ENCODE data around the gene ARSI. TPM values are rescaled to one million over a fixed set of nuclear protein-coding genes. Genes with fewer than 3 reads are reported as not detected.

ARSI gene
- total RNA-seq, 4 donors from 2014 or later, result 7.3 to 17.0 (median 8.1) TPM

- Histone ChIP-seq H3K27me3 (no peaks in the 10 kb centered on the region), H3K4me1 (peaks cover 0 to 15% (median 0%) of the 10 kb centered on the region in 4 donors), H3K9me3 (no peaks in the 10 kb centered on the region), H3K36me3 (no peaks in the 10 kb centered on the region), H3K4me3 (no peak overlapping the region), H3K27ac (no peak overlapping the region)
- WGBS, 2 donors, result 91 to 95% methylated on average over 8 of the region's 8 CpGs
- TF ChIP-seq EP300 (IDR thresholded peaks at IDR 0.05) (no peak), POLR2A (IDR thresholded peaks at IDR 0.05) (no peak), CTCF (IDR thresholded peaks at IDR 0.05) (no peak)
- DNase-seq (ENCODE audit: low spot score in 2 of 2), result no peak
Observed at GRCh38 chr5:150271296-150271692, 31.4 kb downstream of the ARSI start.

GRCh38 chr5:150270541-150271295, 32.0 kb downstream of the ARSI start:
- peaks cover 0 to 18% (median 0%) of the 10 kb centered on the region in 4 donors for H3K4me1 ChIP-seq
- H3K27ac ChIP-seq, result no peak overlapping the region
- WGBS, 2 donors, result 43 to 47% methylated on average over 12 of the region's 12 CpGs
- H3K27me3 ChIP-seq, result no peaks in the 10 kb centered on the region
- no peak for TF ChIP-seq POLR2A (IDR thresholded peaks at IDR 0.05)
- no peak for TF ChIP-seq EP300 (IDR thresholded peaks at IDR 0.05)
- TF ChIP-seq CTCF (IDR thresholded peaks at IDR 0.05), result no peak
- DNase-seq (ENCODE audit: low spot score in 2 of 2), result no peak
- H3K9me3 ChIP-seq, result no peaks in the 10 kb centered on the region
- no peaks in the 10 kb centered on the region for H3K36me3 ChIP-seq
- H3K4me3 ChIP-seq, result no peak overlapping the region

- no peaks in the 10 kb centered on the region for H3K27me3 ChIP-seq
- H3K9me3 ChIP-seq, result no peaks in the 10 kb centered on the region
- H3K4me3 ChIP-seq, result no peak overlapping the region
- H3K36me3 ChIP-seq, result no peaks in the 10 kb centered on the region
- DNase-seq (ENCODE audit: low spot score in 2 of 2), result peak in 1 of 2 donors; percentile 15
- peaks cover 0 to 29% (median 0%) of the 10 kb centered on the region in 4 donors for H3K4me1 ChIP-seq
- no peak for TF ChIP-seq EP300 (IDR thresholded peaks at IDR 0.05)
- TF ChIP-seq POLR2A (IDR thresholded peaks at IDR 0.05), result no peak
- TF ChIP-seq CTCF (IDR thresholded peaks at IDR 0.05), result no peak
- no peak overlapping the region for H3K27ac ChIP-seq
- WGBS, 2 donors, result 68 to 75% methylated on average over 4 of the region's 4 CpGs
Observed at GRCh38 chr5:150266871-150267291, 35.8 kb downstream of the ARSI start.

GRCh38 chr5:150265870-150266383, 36.8 kb downstream of the ARSI start:
- Histone ChIP-seq H3K4me3 (no peak overlapping the region), H3K36me3 (no peaks in the 10 kb centered on the region), H3K9me3 (no peaks in the 10 kb centered on the region), H3K27me3 (no peaks in the 10 kb centered on the region), H3K4me1 (peaks cover 0 to 29% (median 0%) of the 10 kb centered on the region in 4 donors), H3K27ac (no peak overlapping the region)
- TF ChIP-seq POLR2A (IDR thresholded peaks at IDR 0.05), result no peak
- no peak for TF ChIP-seq CTCF (IDR thresholded peaks at IDR 0.05)
- TF ChIP-seq EP300 (IDR thresholded peaks at IDR 0.05), result no peak
- DNase-seq (ENCODE audit: low spot score in 2 of 2), result no peak
- WGBS, 2 donors, result 68 to 87% methylated on average over 5 to 6 of the region's 6 CpGs

Data from tibial nerve (tissue), 4 donors.